ENCODE results near the gene TGM5.

TGM5 gene

GRCh38 chr15:43221422-43221821 lies 45.3 kb downstream of the TGM5 start:
- in situ Hi-C loops (cut with HindIII; ENCODE audit: low sequenced_read_pairs) = no loop called here
- no peak overlapping the region for H3K4me3 ChIP-seq (ENCODE audit: low read depth, low read length)
- TF ChIP-seq CTCF (IDR thresholded peaks at IDR 0.05; ENCODE audit: low read depth, low read length, missing control alignments) = no peak
- no peak for DNase-seq (ENCODE audit: low read depth)

GRCh38 chr15:43220991-43221403 lies 45.7 kb downstream of the TGM5 start, which contains the start of gene EPB42:
TSS of gene EPB42 (minus strand) at chr15:43221018. CDS start at chr15:43220825, 193 bp downstream.
- in situ Hi-C loops (cut with HindIII; ENCODE audit: low sequenced_read_pairs) = no loop called here
- no peak within 1 kb of the TSS for H3K4me3 ChIP-seq (ENCODE audit: low read depth, low read length)
- TF ChIP-seq CTCF (IDR thresholded peaks at IDR 0.05; ENCODE audit: low read depth, low read length, missing control alignments) = no peak
- DNase-seq (ENCODE audit: low read depth) = no peak

GRCh38 chr15:43219929-43220928 lies 46.5 kb downstream of the TGM5 start:
- no peak overlapping the region for H3K4me3 ChIP-seq (ENCODE audit: low read depth, low read length)
- TF ChIP-seq CTCF (IDR thresholded peaks at IDR 0.05; ENCODE audit: low read depth, low read length, missing control alignments) = no peak
- no peak for DNase-seq (ENCODE audit: low read depth)
- in situ Hi-C loops (cut with HindIII; ENCODE audit: low sequenced_read_pairs) = no loop called here

DNA sequence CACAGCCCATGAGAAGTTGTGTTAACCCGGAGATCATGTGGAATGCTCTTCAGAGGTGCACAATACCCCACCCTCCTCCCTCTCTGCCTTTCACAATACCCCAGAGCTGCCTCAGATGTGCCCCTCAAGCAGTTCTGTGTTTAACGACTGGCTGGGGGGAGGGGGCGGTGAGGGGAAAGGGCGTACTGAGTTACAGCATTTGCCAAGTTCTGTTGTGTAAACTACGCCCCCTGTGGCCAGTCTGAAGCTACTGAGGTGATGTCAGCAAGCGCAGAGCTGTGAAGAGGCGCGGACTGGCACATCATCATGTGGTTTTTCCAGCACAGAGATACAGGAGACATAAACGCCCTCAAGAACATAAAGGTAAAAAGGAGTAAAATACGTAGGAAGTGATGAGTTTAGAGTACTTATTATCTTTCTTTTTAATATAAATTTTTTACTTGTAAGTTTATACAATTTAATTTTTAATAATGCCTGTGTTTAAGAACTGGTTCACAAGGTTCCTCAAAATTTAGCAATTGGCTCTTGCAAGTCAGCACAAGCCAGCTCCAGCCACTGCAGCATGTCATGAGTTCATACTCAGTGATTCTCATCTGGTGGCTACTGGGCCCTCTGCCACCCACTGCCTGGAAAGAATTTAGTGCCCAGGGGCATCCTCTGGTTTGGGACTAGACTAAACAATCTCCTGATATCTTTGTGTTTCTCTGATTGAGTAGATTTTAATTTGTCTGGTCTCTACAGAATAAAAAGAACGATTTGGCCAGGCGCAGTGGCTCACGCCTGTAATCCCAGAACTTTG lies 47.6 kb downstream of the TGM5 start:
- in situ Hi-C loops (cut with HindIII; ENCODE audit: low sequenced_read_pairs) = no loop called here
- H3K4me3 ChIP-seq (ENCODE audit: low read depth, low read length) = no peak overlapping the region
- peak; percentile 26 for TF ChIP-seq CTCF (IDR thresholded peaks at IDR 0.05; ENCODE audit: low read depth, low read length, missing control alignments)
- no peak for DNase-seq (ENCODE audit: low read depth)

GRCh38 chr15:43215961-43216360 lies 50.8 kb downstream of the TGM5 start:
- DNase-seq (ENCODE audit: low read depth) = no peak
- in situ Hi-C loops (cut with HindIII; ENCODE audit: low sequenced_read_pairs) = no loop called here
- TF ChIP-seq CTCF (IDR thresholded peaks at IDR 0.05; ENCODE audit: low read depth, low read length, missing control alignments) = no peak

GRCh38 chr15:43214592-43215295 lies 52.0 kb downstream of the TGM5 start:
- no peak for TF ChIP-seq CTCF (IDR thresholded peaks at IDR 0.05; ENCODE audit: low read depth, low read length, missing control alignments)
- in situ Hi-C loops (cut with HindIII; ENCODE audit: low sequenced_read_pairs) = no loop called here
- DNase-seq (ENCODE audit: low read depth) = no peak
- no peak overlapping the region for H3K4me3 ChIP-seq (ENCODE audit: low read depth, low read length)

More at GRCh38 chr15:43215961-43216360, 50.8 kb downstream of the TGM5 start:
- no peak overlapping the region for H3K4me3 ChIP-seq (ENCODE audit: low read depth, low read length)
